HL-60/S4 (cell line): Measurements from ENCODE around the gene ATCAY.
"Not testable (repeated sequence)": the region's sequence is repeated elsewhere in the genome, so short reads cannot be mapped to it uniquely, and the experiment has no call there.

Source experiments
- in situ Hi-C: fragments of 300-500 bp; cut with MboI; formaldehyde crosslinking; loops from 2 replicates; pipeline ENCODE4 v1.14.3; 2022; ENCODE audit warnings: low sequenced_read_pairs

The ATCAY gene

DNA sequence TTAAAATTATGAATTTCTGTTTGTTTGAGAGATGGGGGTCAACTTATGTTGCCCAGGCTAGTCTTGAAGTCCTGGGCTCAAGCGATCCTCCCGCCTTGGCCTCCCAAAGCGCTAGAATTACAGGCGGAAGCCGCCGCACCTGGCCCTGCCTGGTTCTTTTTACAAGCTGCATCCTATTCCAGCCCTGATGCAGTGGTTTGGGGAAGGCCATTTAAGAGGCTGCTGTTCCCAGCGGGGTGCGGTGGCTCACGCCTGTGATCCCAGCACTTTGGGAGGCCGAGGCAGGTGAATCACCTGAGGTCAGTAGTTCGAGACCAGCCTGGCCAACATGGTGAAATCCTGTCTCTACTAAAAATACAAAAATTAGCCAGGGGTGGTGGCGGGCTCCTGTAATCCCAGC is 87.5 kb downstream of the ATCAY start:
- in situ Hi-C loops, result not testable (repeated sequence)

DNA sequence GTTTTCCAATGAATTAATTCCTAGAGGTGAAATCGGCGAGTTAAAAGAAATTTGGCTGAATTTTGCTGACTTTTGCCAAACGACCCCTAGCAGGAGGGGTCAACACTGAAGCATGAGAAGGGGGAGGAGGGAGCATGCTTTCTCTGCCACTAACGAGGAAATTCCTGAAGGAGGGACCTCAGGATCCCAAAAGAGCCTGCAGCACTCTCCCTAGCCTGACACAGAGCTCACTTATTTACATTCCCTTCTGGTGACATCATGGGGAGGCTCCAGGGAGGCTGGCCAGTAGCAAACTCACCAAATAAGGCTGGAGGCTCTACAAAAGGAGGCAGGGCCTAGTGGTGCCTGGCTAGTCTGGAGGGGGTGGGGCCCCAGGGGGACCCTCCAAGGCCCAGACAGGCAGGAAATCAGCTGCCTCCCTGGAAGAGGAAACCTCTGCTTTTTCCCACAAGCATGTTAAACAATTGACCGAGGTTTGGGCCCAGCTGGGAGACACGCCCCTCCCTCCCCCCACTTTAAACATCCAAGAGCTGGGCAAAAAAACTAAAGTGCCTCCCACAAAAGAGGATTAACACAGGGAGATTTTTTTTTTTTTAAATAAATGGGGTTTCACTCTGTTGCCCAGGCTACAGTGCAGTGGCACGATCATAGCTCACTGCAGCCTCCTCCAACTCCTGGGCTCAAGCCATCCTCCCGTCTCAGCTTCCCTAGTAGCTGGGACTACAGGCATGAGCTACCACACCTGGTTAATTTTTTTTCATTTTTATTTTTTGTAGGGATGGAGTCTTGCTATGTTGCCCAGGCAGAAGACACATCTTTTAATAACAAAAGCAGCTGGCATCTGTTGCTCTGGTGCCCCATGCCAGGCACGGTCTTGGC is 88.3 kb downstream of the ATCAY start:
- in situ Hi-C loops, result no loop called here

DNA sequence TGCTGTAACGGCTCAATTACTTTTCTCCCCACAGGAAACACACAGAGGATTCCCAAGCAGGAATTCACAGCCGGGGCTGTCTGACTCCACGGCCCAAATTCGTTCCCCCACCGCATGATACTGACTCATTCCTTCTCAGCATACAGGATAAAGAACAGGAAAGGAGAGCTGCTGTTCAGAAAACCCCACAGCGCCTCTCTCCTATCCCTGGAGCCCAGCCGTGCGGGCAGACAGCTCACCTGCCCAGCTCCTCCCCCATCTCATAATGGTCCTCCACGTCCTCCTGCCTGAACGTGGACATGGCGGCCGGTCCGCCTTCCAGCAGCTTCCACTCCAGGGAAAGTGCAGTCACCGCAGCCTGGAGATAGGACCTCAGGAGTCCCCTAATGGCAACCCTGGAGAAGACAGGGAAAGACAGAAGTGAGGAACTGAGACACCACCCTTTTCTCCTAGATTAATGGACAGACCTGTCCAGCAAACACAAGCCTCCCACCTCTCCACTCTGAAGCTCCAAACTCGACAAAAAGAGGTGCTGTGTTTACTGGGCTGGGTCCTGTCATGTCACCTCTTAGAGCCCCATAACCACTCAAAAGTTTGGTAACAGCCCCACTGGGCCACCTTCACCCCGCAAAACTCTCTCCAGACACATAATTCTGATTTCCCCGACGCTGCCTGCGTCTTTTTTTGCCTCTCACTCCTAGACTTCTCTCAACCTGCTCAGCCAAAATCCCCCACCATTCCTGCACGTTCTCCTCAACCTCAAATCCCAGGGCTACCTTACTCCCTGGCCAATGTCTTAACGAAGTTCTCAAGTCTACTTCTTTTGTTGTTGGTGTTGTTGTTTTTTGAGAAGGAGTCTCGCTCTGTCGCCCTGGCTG is 89.2 kb downstream of the ATCAY start:
- in situ Hi-C loops, result no loop called here

DNA sequence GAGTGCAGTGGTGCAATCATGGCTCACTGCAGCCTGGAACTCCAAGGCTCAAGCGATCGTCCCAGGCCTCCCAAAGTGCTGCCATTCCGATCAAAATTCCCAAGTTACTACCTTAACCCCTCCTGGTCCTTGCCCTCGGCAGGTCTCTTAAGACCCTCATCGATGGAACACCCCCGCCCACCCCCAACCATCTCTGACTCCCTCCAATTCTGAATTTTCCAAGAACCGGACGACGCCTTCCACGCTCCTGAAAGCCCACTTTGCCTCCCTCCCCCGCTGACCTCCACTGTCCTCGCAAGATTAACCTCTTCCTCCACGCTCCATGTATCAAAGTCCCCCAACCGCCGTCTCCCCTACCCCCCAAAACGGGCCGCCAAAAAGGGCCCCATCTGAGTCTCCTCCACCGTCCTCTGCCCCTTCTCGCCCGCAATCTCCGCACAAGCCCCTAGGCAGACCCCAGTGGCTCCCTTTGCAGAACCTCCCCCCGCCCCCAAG is 89.9 kb downstream of the ATCAY start:
- in situ Hi-C loops, result no loop called here

DNA sequence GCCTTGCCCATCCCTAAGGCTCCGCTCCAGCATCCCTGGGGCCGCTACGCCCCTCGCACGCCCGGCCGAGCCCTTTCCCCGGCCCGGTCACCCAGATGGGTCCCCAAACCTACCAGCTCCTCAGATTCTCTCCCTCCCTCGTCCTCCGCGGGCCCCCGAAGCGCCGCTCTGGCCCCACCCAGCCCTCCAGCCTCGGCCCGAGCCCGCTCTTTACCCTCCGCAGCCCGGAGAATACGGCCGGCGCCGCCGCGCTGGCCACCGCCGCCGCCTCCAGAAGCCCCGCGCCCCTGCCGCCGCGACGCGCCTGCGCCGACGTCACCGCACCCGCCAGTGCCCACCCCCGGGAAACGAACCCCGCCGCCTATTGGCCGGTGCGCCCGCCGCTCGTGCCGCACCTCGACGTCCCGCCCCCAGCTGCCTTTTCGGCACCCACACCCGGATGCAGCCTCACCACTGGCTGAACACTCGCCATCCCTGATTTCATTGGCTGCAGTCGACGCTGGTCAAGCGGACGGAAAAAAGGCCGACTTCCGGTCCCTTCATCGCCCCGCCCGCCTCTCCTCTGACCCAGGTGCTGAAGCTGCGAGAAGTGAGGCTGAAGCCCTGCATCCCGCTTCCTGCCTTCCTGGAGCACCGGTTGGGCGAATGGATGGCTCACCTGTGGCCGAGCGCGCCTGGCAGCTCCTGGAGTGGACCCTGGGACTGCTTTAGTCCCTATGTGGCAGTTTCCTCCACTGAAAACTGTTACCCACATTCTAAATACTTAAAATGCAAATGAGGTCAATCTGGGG is 90.5 kb downstream of the ATCAY start, which contains the start of gene DAPK3:
DAPK3 (minus strand) TSS at position 292 of the 791 bp plus-strand sequence. CDS start 1,364 bp downstream, outside the sequence.
- in situ Hi-C loops, result no loop called here

DNA sequence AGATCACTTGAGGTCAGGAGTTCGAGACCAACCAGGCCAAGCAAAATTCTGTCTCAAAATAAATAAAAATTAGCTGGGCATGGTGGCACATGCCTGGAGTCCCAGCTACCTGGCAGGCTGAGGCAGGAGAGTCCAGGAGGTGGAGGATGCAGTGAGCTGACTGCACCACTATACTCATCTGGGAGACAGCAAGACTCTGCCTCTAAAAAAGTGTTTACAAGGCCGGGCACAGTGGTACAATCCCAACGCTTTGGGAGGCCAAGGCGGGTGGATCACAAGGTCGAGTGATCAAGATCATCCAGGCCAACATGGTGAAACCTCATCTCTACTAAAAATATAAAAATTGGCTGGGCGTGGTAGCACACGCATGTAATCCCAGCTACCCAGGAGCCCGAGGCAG is 94.7 kb downstream of the ATCAY start:
- in situ Hi-C loops, result no loop called here

DNA sequence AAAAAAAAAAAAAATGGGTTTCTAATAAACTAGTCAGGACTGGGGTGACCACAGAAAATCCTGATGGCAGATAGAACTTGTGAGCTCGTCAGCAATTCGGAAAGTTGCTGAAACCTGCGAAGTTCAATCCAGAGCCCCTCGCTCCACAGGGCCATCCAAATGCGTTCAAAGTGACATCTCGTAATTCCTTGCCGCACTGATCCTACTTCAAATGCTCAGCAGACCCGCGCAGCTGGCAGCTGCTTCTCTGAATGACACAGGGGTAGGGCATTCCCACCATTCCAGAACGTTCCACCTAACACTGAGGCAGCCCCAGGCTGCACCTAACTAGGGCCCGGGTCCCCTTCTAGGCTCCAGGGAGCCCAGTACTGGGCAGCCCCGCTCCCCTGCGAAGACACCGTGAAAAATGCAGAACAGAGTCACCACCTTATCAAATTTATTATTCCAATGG is 95.2 kb downstream of the ATCAY start:
- in situ Hi-C loops, result no loop called here

DNA sequence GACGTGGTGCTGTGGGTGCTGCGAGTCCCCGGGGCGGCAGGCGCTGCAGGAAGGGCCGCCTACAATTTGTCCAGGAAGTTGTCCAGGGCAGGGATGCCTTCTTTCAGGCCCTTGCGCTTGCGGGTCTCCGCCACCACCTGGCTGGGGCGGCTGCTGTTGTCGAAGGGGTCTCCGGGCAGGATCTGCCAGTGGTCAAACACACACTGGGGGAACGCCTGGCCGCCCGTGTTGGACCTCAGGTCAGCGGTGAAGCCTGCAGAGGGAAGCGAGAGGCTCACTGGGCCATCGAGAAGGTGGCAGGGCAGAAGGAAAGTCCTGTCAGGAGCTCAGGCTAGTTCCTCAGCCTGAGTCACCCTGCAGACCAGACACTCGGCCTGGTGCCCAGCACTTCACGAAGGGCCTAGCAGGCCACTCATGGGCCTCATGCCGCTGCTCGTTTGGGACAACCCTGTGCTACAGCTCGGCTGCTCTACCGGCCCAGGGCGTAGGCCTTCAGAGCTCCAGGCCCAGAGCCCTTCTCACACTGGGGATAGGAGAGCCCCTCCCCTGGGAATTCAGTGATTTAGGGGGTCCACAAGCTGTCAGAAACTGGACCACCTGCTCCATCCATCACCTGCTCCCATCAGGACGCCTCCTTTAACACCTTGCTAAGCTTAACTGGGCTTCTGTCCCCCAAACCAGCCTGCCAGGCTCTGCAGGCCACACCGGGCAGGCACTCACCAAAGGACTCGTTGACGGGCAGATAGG is 96.2 kb downstream of the ATCAY start:
- in situ Hi-C loops, result no loop called here
